Measurements from ENCODE around the gene AFAP1. TPM values are rescaled to one million over a fixed set of nuclear protein-coding genes. Genes with fewer than 3 reads are reported as not detected.
"Not testable (repeated sequence)": the region's sequence is repeated elsewhere in the genome, so short reads cannot be mapped to it uniquely, and the experiment has no call there.

The AFAP1 gene
- total RNA-seq, 2 donors from 2014 or later, result 29.7 to 43.9 TPM

DNA sequence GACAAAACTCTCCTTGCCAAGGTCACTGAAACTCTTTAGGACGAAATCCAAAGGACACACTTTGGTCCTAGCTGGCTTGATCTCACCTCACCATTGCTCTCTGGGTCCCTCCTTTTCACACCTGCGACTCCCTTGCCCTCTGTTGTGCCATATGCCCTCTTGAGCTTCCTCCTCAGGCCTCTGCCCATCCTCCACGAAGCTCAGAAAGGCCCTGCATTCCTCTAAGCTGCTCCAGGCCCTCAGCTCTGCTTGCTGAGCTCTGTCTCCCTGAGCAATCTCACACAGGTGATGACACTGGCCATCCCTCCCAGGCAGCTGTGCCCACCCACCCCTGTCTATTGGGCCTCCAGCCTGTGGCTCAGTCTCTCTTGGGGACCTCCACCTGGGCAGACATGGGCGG lies 10.1 kb upstream of the AFAP1 start:
- Histone ChIP-seq H3K4me1 (no peaks in the 10 kb centered on the region), H3K27ac (no peak overlapping the region), H3K36me3 (no peaks in the 10 kb centered on the region), H3K27me3 (no peaks in the 10 kb centered on the region), H3K4me3 (no peak overlapping the region), H3K9ac (ENCODE audit: low read depth in 2 of 2, low read length in 2 of 2) (no peak overlapping the region), H3K9me3 (no peaks in the 10 kb centered on the region)
- intact Hi-C loops (cut with DNase I), result no loop called here
- DNase-seq, result no peak
- no peak for TF ChIP-seq CTCF (IDR thresholded peaks at IDR 0.05)

- DNase-seq, result no peak
- Histone ChIP-seq H3K4me3 (no peak overlapping the region), H3K4me1 (no peaks in the 10 kb centered on the region), H3K36me3 (no peaks in the 10 kb centered on the region), H3K27ac (no peak overlapping the region), H3K9ac (ENCODE audit: low read depth in 2 of 2, low read length in 2 of 2) (no peak overlapping the region), H3K9me3 (no peaks in the 10 kb centered on the region), H3K27me3 (no peaks in the 10 kb centered on the region)
- intact Hi-C loops (cut with DNase I), result no loop called here
- TF ChIP-seq CTCF (IDR thresholded peaks at IDR 0.05), result no peak
Measured at GRCh38 chr4:7947927-7948326, 8.3 kb upstream of the AFAP1 start.

DNA sequence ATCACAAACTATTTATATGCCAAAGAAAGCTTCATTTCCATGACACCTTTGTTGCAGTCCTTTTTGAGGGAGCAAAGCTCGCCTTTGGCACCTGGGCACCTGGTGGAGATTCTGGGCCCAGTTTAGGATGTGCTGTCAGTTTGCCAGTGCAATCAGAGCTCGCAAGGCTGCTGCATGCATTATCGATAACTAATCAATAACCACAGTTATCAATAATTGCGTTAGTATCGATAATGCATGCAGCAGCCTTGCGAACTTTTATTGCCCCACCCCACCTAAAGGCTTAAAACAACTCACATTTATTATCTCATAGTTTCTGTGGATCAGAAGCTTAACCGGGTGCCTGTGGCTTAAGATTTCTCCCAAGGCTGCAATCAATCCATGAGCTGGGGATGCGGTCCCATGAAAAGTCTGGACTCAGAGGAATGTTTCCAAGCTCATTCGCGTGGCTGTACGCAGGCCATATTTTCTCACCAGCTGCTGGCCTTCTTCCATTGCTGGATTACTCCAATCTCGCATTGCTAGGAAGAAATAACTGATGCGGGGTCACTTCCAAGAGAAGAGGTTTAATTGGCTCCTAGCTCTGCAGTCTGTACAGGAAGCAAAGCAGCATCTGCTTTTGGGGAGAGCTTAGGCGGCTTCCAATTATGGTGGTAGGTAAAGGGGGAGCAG lies 6.2 kb upstream of the AFAP1 start:
- Histone ChIP-seq H3K4me3 (no peak overlapping the region), H3K4me1 (no peaks in the 10 kb centered on the region), H3K36me3 (no peaks in the 10 kb centered on the region), H3K9me3 (no peaks in the 10 kb centered on the region), H3K27ac (no peak overlapping the region), H3K27me3 (no peaks in the 10 kb centered on the region), H3K9ac (ENCODE audit: low read depth in 2 of 2, low read length in 2 of 2) (no peak overlapping the region)
- no peak for DNase-seq
- TF ChIP-seq CTCF (IDR thresholded peaks at IDR 0.05), result no peak
- intact Hi-C loops (cut with DNase I), result no loop called here

- Histone ChIP-seq H3K4me3 (no peak overlapping the region), H3K9ac (ENCODE audit: low read depth in 2 of 2, low read length in 2 of 2) (no peak overlapping the region), H3K36me3 (no peaks in the 10 kb centered on the region), H3K27ac (no peak overlapping the region), H3K27me3 (no peaks in the 10 kb centered on the region), H3K9me3 (no peaks in the 10 kb centered on the region), H3K4me1 (peaks cover 4% of the 10 kb centered on the region)
- no peak for DNase-seq
- TF ChIP-seq CTCF (IDR thresholded peaks at IDR 0.05), result no peak
- intact Hi-C loops (cut with DNase I), result no loop called here
Measured at GRCh38 chr4:7944599-7945220, 5.0 kb upstream of the AFAP1 start.

DNA sequence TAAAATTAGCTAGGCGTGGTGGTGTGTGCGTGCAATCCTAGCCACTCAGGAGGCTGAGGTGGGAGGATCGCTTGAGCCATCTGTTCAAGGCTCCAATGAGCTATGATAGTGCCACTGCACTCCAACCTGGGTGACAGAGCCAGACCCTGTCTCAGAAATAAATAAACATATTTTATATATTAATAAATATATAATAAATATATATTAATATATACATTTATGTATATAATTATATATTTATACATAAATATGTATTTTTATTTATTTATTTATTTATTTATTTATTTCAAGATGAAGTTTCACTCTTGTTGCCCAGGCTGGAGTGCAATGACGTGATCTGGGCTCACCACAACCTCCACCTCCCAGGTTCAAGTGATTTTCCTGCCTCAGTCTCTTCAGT lies 4.0 kb upstream of the AFAP1 start:
- DNase-seq; H3K9ac ChIP-seq (ENCODE audit: low read depth in 2 of 2, low read length in 2 of 2); H3K9me3 ChIP-seq; H3K4me3 ChIP-seq; H3K36me3 ChIP-seq; H3K27me3 ChIP-seq; H3K27ac ChIP-seq; intact Hi-C loops (cut with DNase I); H3K4me1 ChIP-seq: not testable (repeated sequence)

DNA sequence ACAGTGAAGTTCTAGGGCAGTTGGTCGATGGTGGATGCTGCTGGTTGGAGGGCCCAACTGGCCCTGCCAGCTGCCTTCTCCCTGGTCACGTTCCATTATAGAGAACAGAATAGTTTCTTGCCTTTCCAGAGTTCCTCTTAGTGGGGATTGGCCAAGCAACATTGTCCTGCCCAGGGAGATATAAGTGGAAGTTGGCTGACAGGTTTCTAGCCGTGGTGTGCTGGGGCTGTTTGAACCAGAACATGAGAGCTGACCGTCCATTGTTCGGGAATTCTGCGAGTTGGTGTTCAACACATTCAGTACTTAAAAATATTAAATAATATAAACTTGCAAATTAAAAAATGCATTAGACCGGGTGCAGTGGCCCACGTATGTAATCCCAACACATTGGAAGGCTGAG lies 3.5 kb upstream of the AFAP1 start:
- TF ChIP-seq CTCF (IDR thresholded peaks at IDR 0.05), result no peak
- Histone ChIP-seq H3K27ac (no peak overlapping the region), H3K4me1 (peaks cover 4% of the 10 kb centered on the region), H3K4me3 (no peak overlapping the region), H3K27me3 (no peaks in the 10 kb centered on the region), H3K36me3 (no peaks in the 10 kb centered on the region), H3K9me3 (no peaks in the 10 kb centered on the region), H3K9ac (ENCODE audit: low read depth in 2 of 2, low read length in 2 of 2) (no peak overlapping the region)
- intact Hi-C loops (cut with DNase I), result no loop called here
- no peak for DNase-seq

All from colonic mucosa (tissue), 4 donors.